ENCODE data around the gene STK16. TPM values are rescaled to one million over a fixed set of nuclear protein-coding genes. Genes with fewer than 3 reads are reported as not detected.
"Not testable (repeated sequence)": the region's sequence is repeated elsewhere in the genome, so short reads cannot be mapped to it uniquely, and the experiment has no call there.

Gene STK16
- total RNA-seq, 1 donor = 18.5 TPM

GRCh38 chr2:219280651-219281050 is 35.4 kb downstream of the STK16 start:
- Histone ChIP-seq H3K27me3 (ENCODE audit: insufficient read depth, low read length) (no peaks in the 10 kb centered on the region), H3K9me3 (ENCODE audit: low read depth, low read length) (no peaks in the 10 kb centered on the region), H3K4me1 (ENCODE audit: insufficient read depth, low read length) (peaks cover 29% of the 10 kb centered on the region), H3K4me3 (ENCODE audit: low read length) (no peak overlapping the region)

GRCh38 chr2:219281588-219281987 is 36.3 kb downstream of the STK16 start:
- Histone ChIP-seq H3K4me3 (ENCODE audit: low read length) (no peak overlapping the region), H3K4me1 (ENCODE audit: insufficient read depth, low read length) (peaks cover 29% of the 10 kb centered on the region), H3K27me3 (ENCODE audit: insufficient read depth, low read length) (no peaks in the 10 kb centered on the region), H3K9me3 (ENCODE audit: low read depth, low read length) (no peaks in the 10 kb centered on the region)

- Histone ChIP-seq H3K4me3 (ENCODE audit: low read length) (no peak overlapping the region), H3K27me3 (ENCODE audit: insufficient read depth, low read length) (no peaks in the 10 kb centered on the region), H3K4me1 (ENCODE audit: insufficient read depth, low read length) (peaks cover 29% of the 10 kb centered on the region), H3K9me3 (ENCODE audit: low read depth, low read length) (no peaks in the 10 kb centered on the region)
These were observed 37.1 kb downstream of the STK16 start for GRCh38 chr2:219282375-219282774.

GRCh38 chr2:219282943-219283581 is 37.8 kb downstream of the STK16 start:
- no peaks in the 10 kb centered on the region for H3K27me3 ChIP-seq (ENCODE audit: insufficient read depth, low read length)
- peaks cover 23% of the 10 kb centered on the region for H3K4me1 ChIP-seq (ENCODE audit: insufficient read depth, low read length)
- H3K9me3 ChIP-seq (ENCODE audit: low read depth, low read length) = no peaks in the 10 kb centered on the region
- no peak overlapping the region for H3K4me3 ChIP-seq (ENCODE audit: low read length)

- Histone ChIP-seq H3K4me3 (ENCODE audit: low read length) (no peak overlapping the region), H3K27me3 (ENCODE audit: insufficient read depth, low read length) (no peaks in the 10 kb centered on the region), H3K9me3 (ENCODE audit: low read depth, low read length) (no peaks in the 10 kb centered on the region), H3K4me1 (ENCODE audit: insufficient read depth, low read length) (peaks cover 12% of the 10 kb centered on the region)
These were observed 39.5 kb downstream of the STK16 start for GRCh38 chr2:219284501-219285372.

- Histone ChIP-seq H3K27me3 (ENCODE audit: insufficient read depth, low read length) (no peaks in the 10 kb centered on the region), H3K4me3 (ENCODE audit: low read length) (no peak overlapping the region), H3K9me3 (ENCODE audit: low read depth, low read length) (no peaks in the 10 kb centered on the region), H3K4me1 (ENCODE audit: insufficient read depth, low read length) (peaks cover 6% of the 10 kb centered on the region)
These were observed 40.1 kb downstream of the STK16 start for GRCh38 chr2:219285373-219285735.

- no peaks in the 10 kb centered on the region for H3K27me3 ChIP-seq (ENCODE audit: insufficient read depth, low read length)
- no peak overlapping the region for H3K4me3 ChIP-seq (ENCODE audit: low read length)
These were observed 40.7 kb downstream of the STK16 start for GRCh38 chr2:219285894-219286425.

GRCh38 chr2:219286436-219287115 is 41.3 kb downstream of the STK16 start:
- Histone ChIP-seq H3K4me3 (ENCODE audit: low read length) (no peak overlapping the region), H3K4me1 (ENCODE audit: insufficient read depth, low read length) (no peaks in the 10 kb centered on the region), H3K9me3 (ENCODE audit: low read depth, low read length) (no peaks in the 10 kb centered on the region), H3K27me3 (ENCODE audit: insufficient read depth, low read length) (no peaks in the 10 kb centered on the region)

More at GRCh38 chr2:219285894-219286425, 40.7 kb downstream of the STK16 start:
- Histone ChIP-seq H3K9me3 (ENCODE audit: low read depth, low read length) (no peaks in the 10 kb centered on the region), H3K4me1 (ENCODE audit: insufficient read depth, low read length) (no peaks in the 10 kb centered on the region)

GRCh38 chr2:219287116-219287440 is 41.8 kb downstream of the STK16 start:
- H3K27me3 ChIP-seq (ENCODE audit: insufficient read depth, low read length); H3K4me1 ChIP-seq (ENCODE audit: insufficient read depth, low read length); H3K4me3 ChIP-seq (ENCODE audit: low read length); H3K9me3 ChIP-seq (ENCODE audit: low read depth, low read length): not testable (repeated sequence)

- H3K4me1 ChIP-seq (ENCODE audit: insufficient read depth, low read length) = no peaks in the 10 kb centered on the region
- H3K9me3 ChIP-seq (ENCODE audit: low read depth, low read length) = no peaks in the 10 kb centered on the region
- no peak overlapping the region for H3K4me3 ChIP-seq (ENCODE audit: low read length)
- no peaks in the 10 kb centered on the region for H3K27me3 ChIP-seq (ENCODE audit: insufficient read depth, low read length)
These were observed 42.4 kb downstream of the STK16 start for GRCh38 chr2:219287580-219288265.

- no peaks in the 10 kb centered on the region for H3K27me3 ChIP-seq (ENCODE audit: insufficient read depth, low read length)
- H3K4me1 ChIP-seq (ENCODE audit: insufficient read depth, low read length) = peaks cover 2% of the 10 kb centered on the region
- no peak overlapping the region for H3K4me3 ChIP-seq (ENCODE audit: low read length)
- no peaks in the 10 kb centered on the region for H3K9me3 ChIP-seq (ENCODE audit: low read depth, low read length)
These were observed 43.9 kb downstream of the STK16 start for GRCh38 chr2:219289195-219289536.

- no peaks in the 10 kb centered on the region for H3K9me3 ChIP-seq (ENCODE audit: low read depth, low read length)
These were observed 44.5 kb downstream of the STK16 start for GRCh38 chr2:219289537-219290361.

GRCh38 chr2:219290381-219291171 is 45.3 kb downstream of the STK16 start:
- H3K27me3 ChIP-seq (ENCODE audit: insufficient read depth, low read length) = no peaks in the 10 kb centered on the region
- H3K4me3 ChIP-seq (ENCODE audit: low read length) = no peak overlapping the region
- H3K4me1 ChIP-seq (ENCODE audit: insufficient read depth, low read length) = peaks cover 12% of the 10 kb centered on the region
- H3K9me3 ChIP-seq (ENCODE audit: low read depth, low read length) = no peaks in the 10 kb centered on the region

More at GRCh38 chr2:219289537-219290361, 44.5 kb downstream of the STK16 start:
- Histone ChIP-seq H3K4me1 (ENCODE audit: insufficient read depth, low read length) (peaks cover 7% of the 10 kb centered on the region), H3K27me3 (ENCODE audit: insufficient read depth, low read length) (no peaks in the 10 kb centered on the region), H3K4me3 (ENCODE audit: low read length) (no peak overlapping the region)

Measured in mononuclear cell (primary cell).